HG02763 (cell line): Measurements from ENCODE around the gene BEST4.
"Not testable (repeated sequence)": the region's sequence is repeated elsewhere in the genome, so short reads cannot be mapped to it uniquely, and the experiment has no call there.

ENCODE experiments used
- ATAC-seq: cut with Tn5 transposase; IDR thresholded peaks from one replicate; pipeline ENCODE4 v1.9.1; 2021; ENCODE audit warnings: mild to moderate bottlenecking, moderate library complexity; ENCODE audit not compliant: unreplicated experiment

The BEST4 gene

GRCh38 chr1:44788120-44788860 lies at the start of gene BEST4:
Gene BEST4 (minus strand): TSS chr1:44788170. CDS start chr1:44787705, 465 bp downstream.
- ATAC-seq, result no peak

- ATAC-seq, result no peak
Observed at GRCh38 chr1:44835738-44836675, 48.0 kb upstream of the BEST4 start.

DNA sequence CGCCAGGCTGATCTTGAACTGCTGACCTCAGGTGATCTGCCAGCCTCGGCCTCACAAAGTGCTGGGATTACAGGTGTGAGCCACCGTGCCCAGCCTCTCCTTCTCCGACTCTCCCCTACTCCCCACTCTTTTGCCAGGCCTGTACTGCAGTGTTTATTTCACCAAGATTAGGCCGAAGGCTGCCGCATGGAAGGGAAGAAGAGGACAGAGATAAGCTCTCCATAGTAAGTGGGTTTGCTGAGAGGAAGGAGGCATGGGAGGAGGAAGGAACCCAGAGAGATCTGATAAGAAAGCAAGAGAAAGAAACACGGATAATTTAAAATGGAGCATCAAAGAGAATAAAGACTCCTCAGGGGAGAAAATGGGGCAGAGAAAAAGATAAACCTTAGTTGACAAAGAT lies 46.4 kb upstream of the BEST4 start:
- ATAC-seq, result no peak

- no peak for ATAC-seq
Observed at GRCh38 chr1:44832056-44832705, 44.2 kb upstream of the BEST4 start.

- ATAC-seq, result no peak
Observed at GRCh38 chr1:44831516-44831915, 43.5 kb upstream of the BEST4 start.

DNA sequence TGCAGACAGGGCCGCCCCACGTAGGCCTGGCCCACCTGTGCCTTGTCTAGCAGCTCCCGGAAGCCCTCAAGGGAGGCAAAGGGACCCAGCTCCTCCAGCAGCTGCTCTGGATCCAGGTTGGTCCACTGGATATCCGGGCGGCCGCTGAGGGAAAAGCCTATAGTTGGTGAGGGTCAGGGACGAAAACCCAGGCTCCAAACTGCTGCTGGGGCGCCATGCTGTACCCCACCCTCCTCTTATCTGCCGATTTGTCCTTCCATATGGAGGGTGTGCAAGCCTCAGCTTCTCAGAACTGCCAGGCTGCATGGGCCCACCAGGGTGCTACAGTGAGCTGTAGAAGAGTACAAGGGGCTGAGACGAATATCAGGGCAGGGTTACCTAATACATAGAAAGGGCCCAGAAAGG lies 42.9 kb upstream of the BEST4 start:
- no peak for ATAC-seq

GRCh38 chr1:44829506-44830384 lies 41.8 kb upstream of the BEST4 start:
- ATAC-seq, result no peak

- ATAC-seq, result no peak
Observed at GRCh38 chr1:44828841-44829440, 41.0 kb upstream of the BEST4 start.

DNA sequence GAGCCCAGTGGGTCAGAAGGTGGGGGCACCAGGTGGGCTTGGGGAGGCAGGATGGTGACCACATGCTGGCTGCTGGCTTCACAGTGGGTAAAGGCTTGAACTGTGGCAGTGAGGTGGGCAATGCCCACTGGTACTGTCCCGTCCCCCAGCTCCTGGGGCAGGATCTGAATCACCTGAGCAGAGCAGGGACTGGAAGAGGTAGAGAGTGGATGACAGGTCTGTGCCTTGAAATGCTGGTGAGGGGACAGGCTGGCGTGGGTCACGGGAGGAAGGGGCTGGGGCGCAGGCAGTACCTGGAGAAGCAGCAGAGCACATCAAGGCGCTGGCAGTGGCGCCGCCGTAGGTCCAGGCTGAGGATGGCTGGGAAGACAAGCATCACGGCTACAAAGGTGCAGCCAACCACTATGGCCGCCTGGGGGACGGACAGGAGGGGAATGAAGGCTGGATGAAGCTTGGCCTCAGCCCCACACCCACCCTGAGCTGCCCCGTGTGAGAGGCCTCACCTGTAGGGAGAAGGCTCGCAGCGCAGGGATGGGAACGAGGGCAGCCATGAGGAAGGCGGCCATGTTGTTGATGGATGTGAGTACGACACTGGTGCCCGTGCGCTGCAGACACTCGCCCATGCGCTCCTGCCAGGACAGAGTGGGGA lies 40.2 kb upstream of the BEST4 start:
- ATAC-seq, result no peak

DNA sequence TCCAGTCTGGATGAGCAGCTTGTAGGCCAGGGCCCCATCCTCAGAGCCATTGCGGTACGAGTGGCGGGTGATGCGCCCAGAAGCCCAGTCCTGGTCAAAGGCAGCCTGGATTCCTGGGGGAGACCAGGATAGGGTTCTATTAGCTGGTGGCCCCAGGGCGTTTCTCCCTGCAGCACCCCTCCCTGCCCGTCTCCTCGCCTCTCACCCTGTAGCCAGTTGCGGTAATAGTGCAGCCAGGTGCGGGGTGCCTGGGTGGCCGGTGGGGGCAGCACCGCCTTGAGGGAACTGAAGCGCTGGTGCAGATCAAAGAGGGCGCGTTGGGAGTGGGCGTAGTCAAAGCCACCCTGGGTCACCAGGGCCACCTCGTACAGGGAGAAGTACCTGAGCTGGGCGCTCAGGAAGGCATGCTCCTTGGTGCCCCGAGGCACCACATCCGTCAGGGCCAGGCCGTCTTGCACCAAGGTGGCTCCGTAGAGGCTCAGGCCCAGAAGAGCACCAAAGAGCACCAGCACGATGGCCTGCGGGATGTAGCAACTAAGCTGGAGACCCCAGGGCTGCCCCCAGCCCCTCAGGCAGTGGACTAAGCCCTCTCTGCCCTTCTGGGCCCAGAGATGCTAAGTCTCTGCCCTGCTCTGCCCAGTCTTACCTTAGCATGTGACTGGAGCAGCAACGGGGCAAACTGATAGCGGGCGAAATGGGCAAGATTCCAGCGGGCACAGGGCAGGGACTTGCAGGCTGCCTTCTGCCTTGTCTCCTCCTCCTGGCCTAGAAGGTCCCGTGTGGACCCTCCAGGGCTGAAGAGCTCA lies 39.4 kb upstream of the BEST4 start:
- no peak for ATAC-seq

DNA sequence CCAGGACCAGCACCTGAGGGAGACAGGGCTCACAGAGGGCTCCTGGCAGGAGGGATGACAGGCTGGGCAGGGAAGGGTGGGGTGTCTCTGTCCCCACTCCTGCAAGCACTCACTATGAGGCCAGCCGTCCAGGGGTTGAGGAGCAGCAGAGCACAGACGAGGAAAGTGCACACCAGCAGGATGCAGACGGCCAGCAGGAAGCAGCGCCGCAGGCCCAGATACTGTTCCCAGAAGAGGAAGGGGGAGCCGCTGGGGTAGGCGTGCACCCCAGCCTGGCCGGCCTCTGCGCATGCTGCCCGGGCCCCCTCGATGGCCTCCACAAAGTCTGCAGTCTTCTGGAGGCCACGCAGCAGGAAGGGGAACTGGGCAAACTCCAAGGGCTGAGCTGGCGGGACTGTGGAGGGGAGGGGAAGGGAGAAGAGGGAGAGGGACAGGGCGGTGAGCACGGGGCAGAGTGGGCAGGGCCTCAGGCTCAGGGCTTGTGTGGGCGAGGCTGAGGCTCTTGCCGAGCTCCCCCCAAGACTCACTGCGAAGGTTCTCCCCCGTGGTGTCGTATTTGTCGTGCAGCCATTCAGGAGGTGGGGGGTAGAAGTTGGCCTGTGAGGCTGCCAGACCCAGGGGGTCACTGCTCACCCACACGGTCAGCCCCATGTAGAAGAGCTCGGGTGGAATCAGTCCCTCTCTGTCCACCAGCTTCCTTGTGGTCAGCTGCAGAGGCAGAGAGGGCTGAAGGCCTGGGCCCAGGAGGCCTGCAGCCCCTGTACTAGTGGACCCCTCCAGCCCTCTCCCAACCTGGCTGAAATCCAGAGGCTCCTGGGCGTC lies 38.6 kb upstream of the BEST4 start:
- ATAC-seq, result no peak

DNA sequence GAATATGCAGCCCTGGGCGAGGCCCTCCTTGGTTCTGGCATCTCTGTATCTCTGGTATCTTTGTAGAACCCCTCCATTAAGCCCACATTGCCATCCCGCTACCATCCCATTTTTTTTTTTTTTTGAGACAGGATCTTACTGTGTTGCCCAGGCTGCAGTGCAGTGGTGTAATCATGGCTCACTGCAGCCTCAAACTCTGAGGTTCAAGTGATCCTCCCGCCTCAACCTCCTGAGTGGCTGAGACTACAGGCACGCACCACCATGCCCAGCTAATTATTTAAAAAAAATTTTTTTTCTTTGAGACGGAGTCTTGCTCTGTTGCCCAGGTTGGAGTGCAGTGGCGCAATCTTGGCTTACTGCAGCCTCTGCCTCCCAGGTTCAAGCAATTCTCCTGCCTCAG lies 36.4 kb upstream of the BEST4 start:
- ATAC-seq, result not testable (repeated sequence)

- ATAC-seq, result no peak
Observed at GRCh38 chr1:44822981-44823451, 35.0 kb upstream of the BEST4 start.

DNA sequence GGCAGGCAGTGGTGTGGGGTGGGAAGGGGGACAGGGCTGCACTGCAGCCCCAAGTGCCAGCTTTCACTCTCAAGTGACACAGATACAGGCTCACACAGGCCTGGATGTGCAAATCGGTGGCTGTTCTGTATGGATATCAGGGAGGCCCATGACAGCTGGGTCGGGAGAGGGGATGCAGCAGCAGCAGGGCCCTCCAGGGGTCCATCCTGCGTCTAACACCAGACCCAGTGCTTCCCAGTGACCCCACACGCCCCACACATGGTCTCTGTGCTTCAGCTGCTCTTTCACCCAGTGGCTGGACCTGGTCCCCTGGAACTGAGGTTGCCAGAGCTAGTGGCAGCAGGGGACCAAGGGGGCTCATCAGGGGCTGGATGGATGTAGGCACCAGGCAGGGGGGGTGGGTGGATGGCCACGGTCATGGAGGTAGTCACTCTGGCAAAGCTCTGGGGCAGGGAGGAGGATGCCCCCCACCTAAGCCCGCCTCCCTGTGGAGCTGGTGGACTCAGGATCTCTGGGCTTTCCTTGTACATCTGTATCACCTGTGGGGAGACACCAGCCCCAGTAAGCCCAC lies 34.2 kb upstream of the BEST4 start:
- no peak for ATAC-seq

DNA sequence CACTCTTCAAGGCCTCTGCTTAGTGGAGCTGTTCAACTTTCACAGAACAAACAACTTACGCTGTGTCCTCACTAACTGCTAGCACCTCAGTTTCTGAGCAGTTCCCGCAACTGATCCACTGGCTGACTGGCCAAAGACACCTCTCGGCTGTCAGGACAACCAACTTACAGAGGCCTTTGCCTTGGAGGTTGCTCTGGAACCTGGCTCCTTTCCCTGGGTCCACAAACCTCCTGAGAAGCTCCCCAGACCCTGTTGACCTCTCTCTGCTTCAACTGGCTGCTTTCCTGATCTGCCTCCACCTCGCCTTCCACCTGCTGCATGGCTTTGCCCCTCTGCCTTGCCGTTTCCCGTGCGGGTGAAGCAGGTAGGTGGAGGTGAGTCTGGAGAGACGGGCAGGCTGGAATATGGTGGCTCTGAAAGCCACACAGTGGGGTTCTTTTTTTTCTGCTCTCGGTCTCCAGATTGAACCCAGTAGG lies 33.3 kb upstream of the BEST4 start:
- ATAC-seq, result no peak

GRCh38 chr1:44820328-44821239 lies 32.6 kb upstream of the BEST4 start:
- no peak for ATAC-seq
